Stomach smooth muscle (tissue), 2 donors: ENCODE data around the gene SMC6.

Experiments used
- H3K27ac ChIP-seq: one replicate; pipeline ENCODE4 v1.7.0; 2013; ENCODE audit warnings: mild to moderate bottlenecking, low read length, inconsistent platforms
- H3K27me3 ChIP-seq, 2 donors: one replicate each; pipeline ENCODE4 v1.7.0; 2013; ENCODE audit warnings: low read length in 2 of 2; ENCODE audit not compliant: insufficient read depth in 2 of 2, control insufficient read depth in 1 of 2
- H3K36me3 ChIP-seq, 2 donors: one replicate each; pipeline ENCODE4 v1.7.0; 2013; ENCODE audit warnings: low read length in 2 of 2; ENCODE audit not compliant: control insufficient read depth in 2 of 2, insufficient read depth in 2 of 2
- H3K4me1 ChIP-seq: one replicate; pipeline ENCODE4 v1.7.0; 2013; ENCODE audit warnings: low read length; ENCODE audit not compliant: control insufficient read depth, insufficient read depth
- H3K4me3 ChIP-seq, 2 donors: one replicate each; pipeline ENCODE4 v1.7.0; 2013; ENCODE audit warnings: low read length in 2 of 2
- H3K9ac ChIP-seq, 2 donors: one replicate each; pipeline ENCODE4 v1.7.0; 2013; ENCODE audit warnings: low read length in 2 of 2, mild to moderate bottlenecking in 1 of 2
- H3K9me3 ChIP-seq, 2 donors: one replicate each; pipeline ENCODE4 v1.7.0; 2013; ENCODE audit warnings: low read length in 2 of 2; ENCODE audit not compliant: control insufficient read depth in 2 of 2
- donor health status: healthy.
- donor health status: Pancreatic carcinoma.

Gene SMC6

GRCh38 chr2:17615728-17616351 lies 137.8 kb downstream of the SMC6 start:
- H3K27ac ChIP-seq = no peak overlapping the region
- no peaks in the 10 kb centered on the region for H3K36me3 ChIP-seq
- no peak overlapping the region for H3K4me3 ChIP-seq
- H3K9ac ChIP-seq = no peak overlapping the region
- H3K27me3 ChIP-seq = no peaks in the 10 kb centered on the region
- H3K9me3 ChIP-seq = no peaks in the 10 kb centered on the region
- H3K4me1 ChIP-seq = peaks cover 6% of the 10 kb centered on the region

GRCh38 chr2:17615147-17615546 lies 138.5 kb downstream of the SMC6 start:
- no peaks in the 10 kb centered on the region for H3K27me3 ChIP-seq
- H3K9ac ChIP-seq = no peak overlapping the region
- no peaks in the 10 kb centered on the region for H3K36me3 ChIP-seq
- H3K4me1 ChIP-seq = peaks cover 3% of the 10 kb centered on the region
- H3K9me3 ChIP-seq = no peaks in the 10 kb centered on the region
- H3K4me3 ChIP-seq = no peak overlapping the region
- no peak overlapping the region for H3K27ac ChIP-seq

GRCh38 chr2:17614174-17614930 lies 139.3 kb downstream of the SMC6 start:
- Histone ChIP-seq H3K36me3 (no peaks in the 10 kb centered on the region), H3K27me3 (no peaks in the 10 kb centered on the region), H3K9ac (no peak overlapping the region), H3K4me1 (no peaks in the 10 kb centered on the region), H3K27ac (no peak overlapping the region), H3K9me3 (no peaks in the 10 kb centered on the region), H3K4me3 (no peak overlapping the region)
